Glomerular visceral epithelial cell (primary cell): ENCODE measurements around the gene NAV3.
"Not testable (repeated sequence)": the region's sequence is repeated elsewhere in the genome, so short reads cannot be mapped to it uniquely, and the experiment has no call there.

ENCODE experiments used
- DNase-seq: peaks from one replicate; pipeline ENCODE4 v3.0.0-alpha.2; 2016; ENCODE audit errors: extremely low spot score

NAV3 gene

GRCh38 chr12:78257662-78258061 lies 427.0 kb downstream of the NAV3 start:
- DNase-seq = not testable (repeated sequence)

GRCh38 chr12:78260976-78261375 lies 430.3 kb downstream of the NAV3 start:
- no peak for DNase-seq

GRCh38 chr12:78261901-78262300 lies 431.2 kb downstream of the NAV3 start:
- DNase-seq = no peak
